Measurements from ENCODE around the gene CACNB4.
"Not testable (repeated sequence)": the region's sequence is repeated elsewhere in the genome, so short reads cannot be mapped to it uniquely, and the experiment has no call there.

CACNB4 gene

DNA sequence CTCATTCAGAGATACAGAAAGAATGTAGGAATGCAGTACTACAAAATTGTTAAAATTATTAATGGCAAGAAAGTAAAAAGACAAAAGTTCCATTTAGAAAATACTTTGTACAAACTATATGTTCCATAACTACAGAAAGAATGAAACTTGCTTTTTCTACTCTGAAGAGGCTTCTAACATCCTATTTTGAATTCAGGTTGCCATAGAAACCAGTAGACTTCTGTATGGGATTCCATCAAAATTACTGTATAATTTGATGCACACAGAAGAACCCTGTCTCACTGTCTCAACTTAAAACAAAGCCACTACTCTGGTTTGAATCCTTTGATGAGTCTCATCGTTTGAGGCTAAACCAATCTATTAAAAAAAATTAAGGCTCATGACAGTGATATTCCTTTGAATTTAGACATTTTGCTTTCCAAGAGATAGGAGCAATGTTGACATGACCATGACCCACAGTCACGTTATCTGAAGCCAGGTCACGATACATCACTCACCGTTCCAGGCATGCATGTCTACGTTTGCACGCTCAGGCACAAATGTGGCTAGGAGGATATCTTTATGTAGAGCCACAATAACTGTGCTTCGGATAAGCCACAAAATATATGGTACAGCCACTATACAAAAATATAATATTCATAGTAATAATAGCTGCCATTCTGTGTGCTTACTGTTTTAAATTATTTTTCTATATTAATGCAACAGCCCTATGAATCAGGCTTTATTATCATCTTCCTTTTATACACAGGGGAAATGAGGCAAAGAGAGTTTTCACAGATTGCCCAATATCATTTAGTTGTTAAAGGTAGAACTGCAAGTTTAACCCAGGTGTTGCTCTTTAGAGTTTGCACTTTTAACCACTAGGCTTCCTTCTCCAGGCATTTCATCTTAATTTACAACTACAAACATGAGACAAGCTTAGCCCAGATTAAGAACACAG is 82.4 kb downstream of the CACNB4 start:
- DNase-seq, result no peak

DNA sequence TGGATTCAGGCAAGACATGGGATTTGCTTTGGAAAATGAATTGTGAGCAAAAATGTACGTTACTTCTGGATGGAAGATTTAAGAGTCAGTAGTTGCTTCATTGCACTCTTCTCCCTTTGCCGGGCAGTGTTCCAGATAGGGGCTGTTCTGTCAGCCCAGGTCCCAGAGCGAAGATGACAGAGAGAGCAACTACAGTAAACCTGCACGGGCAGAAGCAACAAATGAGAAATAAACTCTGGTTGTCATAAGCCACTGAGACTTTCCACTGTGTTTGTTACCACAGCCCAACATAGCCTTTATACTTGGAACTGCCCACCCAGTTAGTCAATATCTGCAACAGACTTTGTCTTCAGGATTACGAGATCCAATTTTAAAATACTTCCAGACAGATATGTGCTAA is 83.3 kb downstream of the CACNB4 start:
- no peak for DNase-seq

- no peak for DNase-seq
Measured at GRCh38 chr2:152012697-152013096, 86.1 kb downstream of the CACNB4 start.

DNA sequence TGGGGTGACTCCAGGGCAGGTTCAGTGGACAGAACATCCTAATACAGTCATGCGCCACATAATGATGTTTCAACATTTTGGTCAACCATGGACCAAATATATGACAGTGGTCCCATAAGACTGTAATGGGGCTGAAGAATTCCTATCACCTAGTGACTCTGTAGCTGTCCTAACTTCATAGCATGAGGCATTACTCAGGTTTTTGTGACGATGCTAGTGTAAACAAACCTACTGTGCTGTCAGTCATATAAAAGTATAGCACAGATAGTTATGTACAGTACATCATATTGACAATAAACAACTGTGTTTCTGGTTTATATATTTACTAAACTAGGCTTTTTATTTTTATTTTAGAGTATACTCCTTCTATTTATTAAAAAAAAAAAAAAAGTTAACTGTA is 87.1 kb downstream of the CACNB4 start:
- DNase-seq, result no peak

- DNase-seq, result no peak
Measured at GRCh38 chr2:152005607-152006006, 93.2 kb downstream of the CACNB4 start.

DNA sequence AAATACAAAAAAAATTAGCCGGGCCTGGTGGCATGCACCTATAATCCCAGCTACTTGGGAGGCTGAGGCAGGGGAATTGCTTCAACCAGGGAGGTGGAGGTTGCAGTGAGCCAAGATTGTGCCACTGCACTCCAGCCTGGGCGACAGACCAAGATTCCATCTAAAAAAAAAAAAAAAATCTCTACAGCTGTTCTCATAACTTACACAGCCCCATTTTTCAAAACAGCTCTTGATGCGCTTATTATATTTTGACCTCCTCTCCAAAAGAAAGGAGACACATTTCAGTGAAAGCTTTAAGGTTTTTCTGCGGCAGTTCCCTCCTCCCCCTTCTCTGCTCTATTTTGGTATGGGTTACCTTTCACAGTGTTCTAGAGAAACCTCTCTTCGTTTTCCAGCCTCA is 95.6 kb downstream of the CACNB4 start:
- DNase-seq, result not testable (repeated sequence)

GRCh38 chr2:151999053-151999452 is 99.8 kb downstream of the CACNB4 start:
- peak; percentile 17 for DNase-seq

- DNase-seq, result no peak
Measured at GRCh38 chr2:151996243-151997003, 102.4 kb downstream of the CACNB4 start.

DNA sequence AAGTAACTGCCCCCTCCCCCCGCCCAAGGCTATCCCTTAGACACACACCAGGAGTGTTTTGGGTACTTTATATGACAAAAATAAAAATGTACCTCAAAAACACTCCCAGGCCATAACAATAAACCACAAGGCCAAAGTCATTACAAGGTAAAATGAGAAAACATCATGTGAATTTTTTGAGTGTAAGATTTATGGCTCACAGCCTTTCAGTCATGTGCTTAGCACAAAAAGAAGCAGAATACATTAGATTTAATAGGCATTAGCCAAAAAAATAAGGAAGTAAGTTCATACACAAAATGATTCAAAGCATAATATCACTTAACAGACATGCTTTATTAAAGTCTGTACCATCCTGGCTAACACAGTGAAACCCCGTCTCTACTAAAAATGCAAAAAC is 103.7 kb downstream of the CACNB4 start:
- DNase-seq, result no peak

- not testable (repeated sequence) for DNase-seq
Measured at GRCh38 chr2:151994178-151994577, 104.7 kb downstream of the CACNB4 start.

GRCh38 chr2:151991010-151991409 is 107.8 kb downstream of the CACNB4 start:
- DNase-seq, result no peak

DNA sequence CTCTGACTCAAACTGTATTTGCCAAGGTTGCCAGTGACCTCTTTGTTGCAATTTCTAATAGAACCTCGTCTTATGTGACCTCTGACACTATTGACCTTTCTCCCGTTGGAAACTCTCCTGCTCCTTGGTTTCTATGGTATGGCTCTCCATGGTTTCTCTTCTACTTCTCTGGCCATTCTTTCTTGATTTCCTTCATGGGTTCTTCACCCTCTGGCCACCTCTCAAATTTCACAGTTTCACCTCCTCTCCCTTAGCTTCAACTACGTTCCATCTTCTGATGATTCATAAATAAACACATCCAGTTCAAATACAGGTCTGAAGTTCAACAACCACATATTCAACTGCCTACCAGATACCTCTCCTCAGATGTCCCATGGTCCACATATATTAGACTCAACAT is 109.5 kb downstream of the CACNB4 start:
- DNase-seq, result no peak

DNA sequence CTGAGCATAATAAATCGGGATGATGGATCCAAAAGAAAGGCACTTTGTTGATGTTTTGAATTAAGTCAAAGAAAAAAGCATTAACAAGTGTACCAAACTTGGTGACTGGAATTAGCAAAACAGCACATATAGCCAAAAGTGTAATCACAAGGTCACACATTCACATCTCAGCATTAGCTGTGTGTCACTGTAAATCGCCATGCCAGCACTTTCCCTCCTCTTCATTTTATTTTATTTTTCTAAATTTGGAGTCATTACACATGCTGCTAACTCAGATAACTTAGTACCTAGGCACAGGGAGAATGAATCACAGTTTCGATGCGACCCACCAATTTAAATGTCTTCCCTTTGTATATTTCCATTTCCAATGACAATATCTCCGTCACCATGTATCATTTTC is 111.4 kb downstream of the CACNB4 start:
- no peak for DNase-seq

- DNase-seq, result no peak
Measured at GRCh38 chr2:151984424-151985083, 114.3 kb downstream of the CACNB4 start.

GRCh38 chr2:151983221-151983620 is 115.6 kb downstream of the CACNB4 start:
- DNase-seq, result no peak

DNA sequence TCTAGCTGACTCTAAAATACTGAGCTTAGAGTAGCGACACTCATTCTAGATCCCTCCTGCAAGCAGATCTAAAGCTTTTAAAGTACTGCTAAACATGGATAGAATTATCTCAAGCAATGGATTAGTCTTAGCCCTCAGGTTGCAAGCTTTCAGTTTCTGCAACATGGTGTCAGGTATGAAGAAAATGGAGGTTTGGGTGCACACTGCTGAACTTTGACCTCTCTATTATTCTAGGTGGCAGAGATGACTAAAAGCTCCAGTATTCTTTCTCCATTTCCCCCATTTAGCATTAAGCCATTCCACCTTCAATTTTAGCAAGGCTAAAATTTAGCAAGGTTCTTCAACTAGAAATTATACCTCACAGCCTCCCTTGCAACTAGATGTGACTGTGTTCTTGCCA is 117.0 kb downstream of the CACNB4 start:
- DNase-seq, result no peak

DNA sequence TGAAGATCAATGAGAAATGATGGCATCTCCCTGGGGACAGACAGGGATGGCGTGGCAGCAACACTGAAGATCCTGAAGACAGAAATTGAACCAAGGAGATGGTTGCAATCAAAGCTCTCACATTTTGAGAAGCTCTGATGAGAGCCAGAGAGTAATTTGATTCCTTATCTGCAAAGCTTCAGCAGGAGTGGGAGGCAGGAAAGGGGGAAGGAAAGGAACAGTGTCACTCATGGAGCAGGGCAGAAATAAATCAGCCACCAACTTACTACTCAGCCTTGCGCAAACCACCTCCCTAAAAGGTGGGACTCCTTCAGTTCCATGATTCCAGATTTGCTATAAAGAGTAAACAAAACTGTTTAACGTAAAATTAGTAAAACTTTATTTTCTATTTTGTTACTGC is 119.2 kb downstream of the CACNB4 start:
- peak; percentile 3 for DNase-seq

DNA sequence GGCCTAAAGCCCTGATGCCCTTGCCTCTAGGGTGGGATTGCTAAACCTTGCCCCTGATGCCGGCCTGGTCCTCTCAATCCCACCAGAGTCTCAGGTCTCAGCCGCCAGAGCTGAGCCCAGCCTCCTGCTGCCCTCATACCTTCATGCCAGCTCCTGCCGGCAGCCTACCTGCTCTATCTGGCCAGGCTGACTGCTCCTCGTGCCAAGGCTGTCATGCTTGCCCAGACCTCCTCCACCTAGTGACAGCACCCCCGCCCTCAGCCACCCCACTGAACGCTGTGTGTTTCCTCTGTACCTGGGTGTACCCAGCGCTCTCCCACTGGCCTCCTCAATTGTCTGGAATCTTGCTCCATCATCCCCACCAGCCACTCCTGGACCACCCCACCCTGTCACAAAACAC is 120.1 kb downstream of the CACNB4 start:
- no peak for DNase-seq

GRCh38 chr2:151977631-151978030 is 121.2 kb downstream of the CACNB4 start:
- no peak for DNase-seq

- no peak for DNase-seq
Measured at GRCh38 chr2:151976945-151977353, 121.9 kb downstream of the CACNB4 start.

GRCh38 chr2:151975460-151976414 is 123.1 kb downstream of the CACNB4 start:
- no peak for DNase-seq

GRCh38 chr2:151974988-151975387 is 123.9 kb downstream of the CACNB4 start:
- no peak for DNase-seq

GRCh38 chr2:151973901-151974199 is 125.0 kb downstream of the CACNB4 start:
- DNase-seq, result peak; percentile 75

Data from NCI-H510A treated with DMSO at 0.1 percent for 48 hours (cell line).